Liver (tissue), 9 donors: ENCODE measurements around the gene CGNL1. TPM values are rescaled to one million over a fixed set of nuclear protein-coding genes. Genes with fewer than 3 reads are reported as not detected.

Experiments used
- DNase-seq: peaks from one replicate; pipeline ENCODE4 v3.0.0-alpha.2; 2017; ENCODE audit warnings: low spot score
- H3K27ac ChIP-seq, 2 donors: one replicate each; pipeline ENCODE4 v1.7.0; 2013; ENCODE audit warnings: inconsistent platforms in 2 of 2, low read length in 2 of 2, control low read depth in 1 of 2, low read depth in 1 of 2, mild to moderate bottlenecking in 1 of 2
- H3K27me3 ChIP-seq, 4 donors: one replicate each; pipeline versions ENCODE4 v1.6.1 to v1.7.0; 2013; ENCODE audit warnings: low read length in 3 of 4, inconsistent platforms in 1 of 4, mild to moderate bottlenecking in 1 of 4, moderate library complexity in 1 of 4; ENCODE audit not compliant: control insufficient read depth in 4 of 4, insufficient read depth in 4 of 4
- H3K36me3 ChIP-seq, 4 donors: one replicate each; pipeline versions ENCODE4 v1.6.1 to v1.7.0; 2013; ENCODE audit warnings: low read length in 3 of 4, mild to moderate bottlenecking in 3 of 4, low read depth in 1 of 4, moderate library complexity in 1 of 4; ENCODE audit not compliant: control insufficient read depth in 4 of 4, insufficient read depth in 3 of 4
- H3K4me1 ChIP-seq, 4 donors: one replicate each; pipeline versions ENCODE4 v1.6.1 to v1.7.0; 2013; ENCODE audit warnings: low read length in 3 of 4, mild to moderate bottlenecking in 3 of 4, moderate library complexity in 1 of 4; ENCODE audit not compliant: control insufficient read depth in 4 of 4, insufficient read depth in 4 of 4
- H3K4me3 ChIP-seq, 3 donors: one replicate each; pipeline versions ENCODE4 v1.6.1 to v1.7.0; 2013; ENCODE audit warnings: low read length in 3 of 3, control low read depth in 1 of 3, low read depth in 1 of 3, mild to moderate bottlenecking in 1 of 3
- H3K9ac ChIP-seq, 2 donors: one replicate each; pipeline ENCODE4 v1.7.0; 2013; ENCODE audit warnings: low read length in 2 of 2, mild to moderate bottlenecking in 2 of 2, moderate library complexity in 2 of 2, control low read depth in 1 of 2, low read depth in 1 of 2
- H3K9me3 ChIP-seq, 4 donors: one replicate each; pipeline versions ENCODE4 v1.6.1 to v1.7.0; 2013; ENCODE audit warnings: low read length in 3 of 4; ENCODE audit not compliant: control insufficient read depth in 4 of 4
- ATF3 ChIP-seq: IDR thresholded peaks from 2 replicates; pipeline ENCODE4 v1.6.1; 2016; ENCODE audit warnings: antibody characterized with exemption
- CTCF ChIP-seq: fragments of 150-350 bp; IDR thresholded peaks from 2 replicates; pipeline ENCODE4 v1.5.1; 2017; ENCODE audit warnings: improper control_type of control experiment, low read depth, low read length; ENCODE audit not compliant: missing input control
- EGR1 ChIP-seq, 2 donors: IDR thresholded peaks; 2 replicates each; pipeline ENCODE4 v1.6.1; 2016 to 2018; ENCODE audit warnings: antibody characterized with exemption in 2 of 2, low read depth in 2 of 2
- FOXA1 ChIP-seq: IDR thresholded peaks from 2 replicates; pipeline ENCODE4 v1.6.1; 2016; ENCODE audit warnings: antibody characterized with exemption
- FOXA2 ChIP-seq: IDR thresholded peaks from 2 replicates; pipeline ENCODE4 v1.6.1; 2016; ENCODE audit warnings: antibody characterized with exemption
- GABPA ChIP-seq, 2 donors: IDR thresholded peaks in 1 of 2; conservative IDR thresholded peaks in 1 of 2; 2 replicates each; pipeline ENCODE4 v1.6.1; 2016; ENCODE audit warnings: antibody characterized with exemption in 2 of 2, mild to moderate bottlenecking in 1 of 2, moderate library complexity in 1 of 2
- HNF4A ChIP-seq, 2 donors: conservative IDR thresholded peaks; 2 replicates each; pipeline ENCODE4 v1.6.1; 2016; ENCODE audit warnings: antibody characterized with exemption in 2 of 2, mild to moderate bottlenecking in 2 of 2
- HNF4G ChIP-seq: IDR thresholded peaks from 2 replicates; pipeline ENCODE4 v1.6.1; 2016; ENCODE audit warnings: antibody characterized with exemption
- JUND ChIP-seq, 2 donors: IDR thresholded peaks; 2 replicates each; pipeline ENCODE4 v1.6.1; 2016; ENCODE audit warnings: antibody characterized with exemption in 2 of 2
- MAX ChIP-seq: IDR thresholded peaks from 2 replicates; pipeline ENCODE4 v1.6.1; 2016; ENCODE audit warnings: antibody characterized with exemption
- NR2F2 ChIP-seq: IDR thresholded peaks from 2 replicates; pipeline ENCODE4 v1.6.1; 2016; ENCODE audit warnings: antibody characterized with exemption
- RAD21 ChIP-seq, 2 donors: IDR thresholded peaks; 2 replicates each; pipeline ENCODE4 v1.6.1; 2016; ENCODE audit warnings: antibody characterized with exemption in 2 of 2, mild to moderate bottlenecking in 2 of 2
- REST ChIP-seq: IDR thresholded peaks from 2 replicates; pipeline ENCODE4 v1.6.1; 2016; ENCODE audit warnings: antibody characterized with exemption, mild to moderate bottlenecking
- RXRA ChIP-seq, 2 donors: IDR thresholded peaks; 2 replicates each; pipeline ENCODE4 v1.6.1; 2017 to 2018; ENCODE audit warnings: antibody characterized with exemption in 2 of 2, mild to moderate bottlenecking in 1 of 2
- SP1 ChIP-seq: IDR thresholded peaks from 2 replicates; pipeline ENCODE4 v1.6.1; 2018; ENCODE audit warnings: antibody characterized with exemption, mild to moderate bottlenecking
- TAF1 ChIP-seq: conservative IDR thresholded peaks from 2 replicates; pipeline ENCODE4 v1.6.1; 2016; ENCODE audit warnings: antibody characterized with exemption, mild to moderate bottlenecking
- YY1 ChIP-seq: IDR thresholded peaks from 2 replicates; pipeline ENCODE4 v1.6.1; 2016; ENCODE audit warnings: antibody characterized with exemption, mild to moderate bottlenecking
- ZBTB33 ChIP-seq: IDR thresholded peaks from 2 replicates; pipeline ENCODE4 v1.6.1; 2016; ENCODE audit warnings: antibody characterized with exemption
- WGBS: extraction: QIAGEN DNeasy Blood & Tissue Kit; methylation state at CpG from one replicate; pipeline ENCODE4 v1.1.7; 2013; 5-methylcytosine and 5-hydroxymethylcytosine counted together
- polyA plus RNA-seq, 2 donors: library from polyadenylated mRNA; stranded (reverse) in 1 of 2; unstranded in 1 of 2; fragments of 200-250 nt in 1 of 2; fragments of >200 nt in 1 of 2; fragmentation: Nextera tagmentation in 1 of 2; extraction: Ambion mirVana in 1 of 2; gene quantifications; one replicate each; pipeline versions ENCODE4 v1.2.1 to v1.2.3, GENCODE V29; 2013 to 2015
- total RNA-seq, 2 donors: library from RNA; depleted of rRNA; stranded (reverse); fragments of >200 nt; gene quantifications; one replicate each; pipeline ENCODE4 v1.2.3, GENCODE V29; 2014
- donor health status: healthy.
- donor health status: healthy.
- donor health status: healthy.
- donor health status: healthy.
- donor health status: healthy.

Gene CGNL1
- total and polyA plus RNA-seq, 4 donors: 12.0 to 31.9 (median 16.1) TPM

GRCh38 chr15:57582090-57582489, 205.8 kb downstream of the CGNL1 start:
- no peak for TF ChIP-seq NR2F2
- no peak for TF ChIP-seq YY1
- no peak for TF ChIP-seq EGR1 (IDR thresholded peaks at IDR 0.05; ENCODE audit: low read depth in 2 of 2)
- no peak for TF ChIP-seq MAX
- no peak for TF ChIP-seq HNF4A (conservative IDR thresholded peaks at IDR 0.05)
- no peak for TF ChIP-seq HNF4G
- TF ChIP-seq SP1: no peak
- TF ChIP-seq JUND (IDR thresholded peaks at IDR 0.05): no peak
- no peak for TF ChIP-seq ATF3
- no peak for TF ChIP-seq FOXA1
- no peak for TF ChIP-seq REST
- no peak for TF ChIP-seq RAD21 (IDR thresholded peaks at IDR 0.05)
- no peak for TF ChIP-seq ZBTB33
- TF ChIP-seq GABPA (IDR thresholded peaks at IDR 0.05 in 1 of 2, conservative IDR thresholded peaks at IDR 0.05 in 1 of 2): no peak
- TF ChIP-seq CTCF: no peak
- H3K27me3 ChIP-seq: no peaks in the 10 kb centered on the region
- WGBS: 88% methylated on average over 1 of the region's 1 CpG
- peak overlapping the region in 1 of 3 donors; percentile 7 for H3K4me3 ChIP-seq
- no peak overlapping the region for H3K9ac ChIP-seq
- peaks cover 0 to 12% (median 10%) of the 10 kb centered on the region in 4 donors for H3K4me1 ChIP-seq
- H3K9me3 ChIP-seq: peaks cover 5 to 10% (median 8%) of the 10 kb centered on the region in 4 donors
- DNase-seq: no peak
- H3K27ac ChIP-seq: no peak overlapping the region
- H3K36me3 ChIP-seq: no peaks in the 10 kb centered on the region

GRCh38 chr15:57583282-57583681, 207.0 kb downstream of the CGNL1 start:
- Histone ChIP-seq H3K27ac (no peak overlapping the region), H3K9me3 (peaks cover 5 to 10% (median 8%) of the 10 kb centered on the region in 4 donors), H3K36me3 (no peaks in the 10 kb centered on the region)
- TF ChIP-seq ZBTB33: no peak
- TF ChIP-seq FOXA2: no peak
- TF ChIP-seq EGR1 (IDR thresholded peaks at IDR 0.05; ENCODE audit: low read depth in 2 of 2): no peak
- TF ChIP-seq TAF1: no peak
- no peak for TF ChIP-seq SP1
- TF ChIP-seq GABPA (IDR thresholded peaks at IDR 0.05 in 1 of 2, conservative IDR thresholded peaks at IDR 0.05 in 1 of 2): no peak
- TF ChIP-seq HNF4A (conservative IDR thresholded peaks at IDR 0.05): no peak
- no peak for TF ChIP-seq RXRA (IDR thresholded peaks at IDR 0.05)
- no peak for TF ChIP-seq MAX
- no peak for TF ChIP-seq YY1
- no peak for TF ChIP-seq RAD21 (IDR thresholded peaks at IDR 0.05)
- no peak for TF ChIP-seq ATF3
- TF ChIP-seq HNF4G: no peak
- TF ChIP-seq JUND (IDR thresholded peaks at IDR 0.05): no peak
- TF ChIP-seq CTCF: no peak

More at GRCh38 chr15:57583282-57583681, 207.0 kb downstream of the CGNL1 start:
- peak overlapping the region in 1 of 3 donors; percentile 34 for H3K4me3 ChIP-seq
- DNase-seq: peak; percentile 10
- 80% methylated on average over 2 of the region's 2 CpGs for WGBS
- no peak overlapping the region for H3K9ac ChIP-seq
- peaks cover 0 to 12% (median 10%) of the 10 kb centered on the region in 4 donors for H3K4me1 ChIP-seq
- H3K27me3 ChIP-seq: no peaks in the 10 kb centered on the region
